Brain microvascular endothelial cell (primary cell): Measurements from ENCODE around the gene RERE.
A peak's percentile ranks its signal among the peaks of the same experiment; 100 is the strongest.

Experiments used
- DNase-seq: peaks from one replicate; pipeline ENCODE4 v3.0.0-alpha.2; 2020
- H3K27ac ChIP-seq: fragments of 250-450 bp; sonication (Bioruptor Pico); 2 replicates; pipeline ENCODE4 v1.5.1; 2020; ENCODE audit warnings: mild to moderate bottlenecking, moderate library complexity
- H3K27me3 ChIP-seq: fragments of 250-450 bp; sonication (Bioruptor Pico); replicated peaks from 2 replicates; pipeline ENCODE4 v1.5.1; 2020; ENCODE audit warnings: mild to moderate bottlenecking
- H3K36me3 ChIP-seq: fragments of 250-450 bp; sonication (Bioruptor Pico); replicated peaks from 2 replicates; pipeline ENCODE4 v1.5.1; 2020; ENCODE audit warnings: mild to moderate bottlenecking
- H3K4me3 ChIP-seq: 2 replicates; pipeline ENCODE4 v1.5.1; 2011; ENCODE audit warnings: low read depth, mild to moderate bottlenecking, control low read depth, low read length, moderate library complexity
- in situ Hi-C: cut with HindIII; loops from 2 replicates; pipeline ENCODE4 v1.10.0; 2017; ENCODE audit warnings: low sequenced_read_pairs, low pct_ligation_motif_present
- TF ChIP-seq, protein P1 (sequence below): IDR thresholded peaks from 2 replicates; pipeline ENCODE4 v1.5.1; 2011; ENCODE audit warnings: low read depth, mild to moderate bottlenecking, moderate library complexity, low read length, control low read depth, inconsistent platforms; ENCODE audit errors: missing control alignments

RERE gene

DNA sequence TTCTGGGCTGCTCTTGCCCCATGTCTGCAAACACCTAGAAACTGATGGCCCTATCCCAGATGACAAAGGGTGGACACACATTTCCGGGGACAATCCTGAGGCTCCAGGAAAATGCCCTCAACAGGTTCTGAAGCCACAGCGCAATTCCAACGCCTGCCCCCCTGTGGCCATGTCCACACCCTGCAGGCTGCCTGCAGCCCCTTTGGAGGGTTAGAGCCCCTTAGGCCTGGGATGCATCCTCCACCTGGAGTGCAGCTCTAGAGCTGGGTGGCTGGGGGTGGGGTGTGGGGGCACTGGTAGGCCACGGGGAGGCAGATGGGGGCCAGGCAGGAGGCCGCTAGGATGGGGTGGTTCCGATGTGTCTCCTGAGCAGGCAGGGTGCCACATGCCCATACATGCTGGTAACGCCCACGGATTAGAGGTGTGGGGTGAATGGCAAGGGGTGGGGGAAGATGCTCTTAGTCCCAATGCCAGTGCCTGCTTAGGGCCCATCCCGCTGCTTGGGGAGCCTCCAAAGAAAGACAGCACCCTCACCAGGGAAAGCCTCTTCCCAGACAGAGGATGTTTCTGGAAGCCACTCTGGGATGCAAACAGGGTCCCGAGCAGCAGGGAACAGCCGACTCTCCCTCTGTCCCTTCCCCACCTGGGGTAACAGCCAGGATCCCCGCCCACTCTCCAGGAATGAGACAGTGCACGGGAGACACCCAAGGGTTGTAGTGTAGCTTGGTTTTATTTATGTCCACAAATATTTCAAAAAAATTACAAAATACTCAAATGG, 465.6 kb downstream of the RERE start:
- Histone ChIP-seq H3K27ac (no peak overlapping the region), H3K36me3 (peaks cover 36% of the 10 kb centered on the region), H3K4me3 (no peak overlapping the region), H3K27me3 (no peaks in the 10 kb centered on the region)
- TF ChIP-seq, protein P1, sequence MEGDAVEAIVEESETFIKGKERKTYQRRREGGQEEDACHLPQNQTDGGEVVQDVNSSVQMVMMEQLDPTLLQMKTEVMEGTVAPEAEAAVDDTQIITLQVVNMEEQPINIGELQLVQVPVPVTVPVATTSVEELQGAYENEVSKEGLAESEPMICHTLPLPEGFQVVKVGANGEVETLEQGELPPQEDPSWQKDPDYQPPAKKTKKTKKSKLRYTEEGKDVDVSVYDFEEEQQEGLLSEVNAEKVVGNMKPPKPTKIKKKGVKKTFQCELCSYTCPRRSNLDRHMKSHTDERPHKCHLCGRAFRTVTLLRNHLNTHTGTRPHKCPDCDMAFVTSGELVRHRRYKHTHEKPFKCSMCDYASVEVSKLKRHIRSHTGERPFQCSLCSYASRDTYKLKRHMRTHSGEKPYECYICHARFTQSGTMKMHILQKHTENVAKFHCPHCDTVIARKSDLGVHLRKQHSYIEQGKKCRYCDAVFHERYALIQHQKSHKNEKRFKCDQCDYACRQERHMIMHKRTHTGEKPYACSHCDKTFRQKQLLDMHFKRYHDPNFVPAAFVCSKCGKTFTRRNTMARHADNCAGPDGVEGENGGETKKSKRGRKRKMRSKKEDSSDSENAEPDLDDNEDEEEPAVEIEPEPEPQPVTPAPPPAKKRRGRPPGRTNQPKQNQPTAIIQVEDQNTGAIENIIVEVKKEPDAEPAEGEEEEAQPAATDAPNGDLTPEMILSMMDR, result peak; percentile 86
- no peak for DNase-seq
- in situ Hi-C loops, result no loop called here

GRCh38 chr1:8350914-8351684, 466.3 kb downstream of the RERE start:
- DNase-seq, result no peak
- H3K4me3 ChIP-seq, result no peak overlapping the region
- in situ Hi-C loops, result no loop called here

DNA sequence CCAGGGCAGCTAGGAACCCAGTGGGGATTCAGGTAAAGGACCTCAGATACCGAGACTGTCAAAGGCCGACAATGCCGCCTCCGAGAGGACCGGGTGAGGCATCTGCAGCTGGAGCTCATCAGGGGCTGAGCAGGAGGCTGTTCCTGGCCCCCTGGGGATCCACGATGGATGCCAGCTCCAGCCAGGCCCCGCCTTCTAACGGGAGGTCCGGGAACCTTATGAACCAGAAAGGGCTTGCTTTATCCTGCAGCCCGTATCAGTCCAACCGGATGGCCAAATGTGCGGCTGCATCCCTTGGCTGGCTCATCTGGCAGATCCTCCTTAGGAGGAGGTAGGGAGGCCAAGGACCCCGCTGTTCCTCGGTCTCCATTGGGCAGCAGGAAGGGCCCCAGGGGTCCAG, 467.5 kb downstream of the RERE start:
- no peak overlapping the region for H3K27ac ChIP-seq
- TF ChIP-seq, protein P1, result no peak
- H3K4me3 ChIP-seq, result no peak overlapping the region
- no peaks in the 10 kb centered on the region for H3K27me3 ChIP-seq
- in situ Hi-C loops, result no loop called here
- H3K36me3 ChIP-seq, result peaks cover 18% of the 10 kb centered on the region
- DNase-seq, result no peak

More at GRCh38 chr1:8350914-8351684, 466.3 kb downstream of the RERE start:
- no peak overlapping the region for H3K27ac ChIP-seq
- TF ChIP-seq, protein P1, result no peak
- no peaks in the 10 kb centered on the region for H3K27me3 ChIP-seq
- peaks cover 30% of the 10 kb centered on the region for H3K36me3 ChIP-seq

- no peak overlapping the region for H3K27ac ChIP-seq
- TF ChIP-seq, protein P1, result no peak
- no peak for DNase-seq
- H3K36me3 ChIP-seq, result peaks cover 14% of the 10 kb centered on the region
- no peaks in the 10 kb centered on the region for H3K27me3 ChIP-seq
- H3K4me3 ChIP-seq, result no peak overlapping the region
- in situ Hi-C loops, result no loop called here
Observed at GRCh38 chr1:8349473-8349865, 468.0 kb downstream of the RERE start.

GRCh38 chr1:8348777-8349472, 468.5 kb downstream of the RERE start:
- H3K27me3 ChIP-seq, result no peaks in the 10 kb centered on the region
- H3K4me3 ChIP-seq, result no peak overlapping the region
- peak; percentile 39 for DNase-seq
- TF ChIP-seq, protein P1, result peak; percentile 87
- no peak overlapping the region for H3K27ac ChIP-seq
- peaks cover 11% of the 10 kb centered on the region for H3K36me3 ChIP-seq
- in situ Hi-C loops, result no loop called here
